HCT116 (cell line): ENCODE data around the gene RNF212B. TPM values are rescaled to one million over a fixed set of nuclear protein-coding genes. Genes with fewer than 3 reads are reported as not detected.

ENCODE experiments used
- ATAC-seq: fragments of 200-7000 bp; cut with Tn5 transposase; 2 replicates; pipeline ENCODE4 v1.9.1; 2020; ENCODE audit warnings: mild to moderate bottlenecking, moderate library complexity
- BruUV-seq: library from RNA; stranded (reverse); fragments of 400-500 nt; replicated peaks from 2 replicates; lab custom pipeline; 2021; lab: Mats Ljungman, UMichigan
- CTCF ChIA-PET: fragments of 300-600 bp; sonication (Branson Sonifier 250); formaldehyde crosslinking; loops from one replicate; lab custom pipeline; 2021; ENCODE audit warnings: antibody characterized with exemption; lab: Charles Lee
- POLR2A ChIA-PET: fragments of 300-600, 350-600 bp; sonication (Branson Sonifier 250); formaldehyde crosslinking; loops from one replicate; lab custom pipeline; 2021; ENCODE audit warnings: antibody characterized with exemption; lab: Charles Lee
- RAD21 ChIA-PET, 2 experiments: fragments of 300-600 bp; sonication (Branson Sonifier 250); formaldehyde crosslinking; loops; one replicate each; lab custom pipeline; 2023; ENCODE audit warnings: low total read pairs in 2 of 2; ENCODE audit not compliant: uncharacterized antibody in 2 of 2, unreplicated experiment in 2 of 2, low non-redundant PET in 1 of 2; lab: Charles Lee
- DNase-seq: peaks from one replicate; pipeline ENCODE4 v3.0.0-alpha.2; 2010; ENCODE audit warnings: low read depth, low spot score
- H2AFZ ChIP-seq: fragments of 200-600 bp; shearing (Covaris generic), sonication (generic); 2 replicates; pipeline ENCODE4 v1.6.1; 2017; ENCODE audit warnings: low read depth, mixed run types, mixed read lengths, antibody characterized with exemption, low read length; ENCODE audit not compliant: poor library complexity, severe bottlenecking
- H3K27ac ChIP-seq: 2 replicates; pipeline ENCODE4 v1.5.1; 2012; ENCODE audit warnings: low read depth, low read length
- H3K27me3 ChIP-seq: fragments of 200-600 bp; sonication (generic); 2 replicates; pipeline ENCODE4 v1.6.1; 2016; ENCODE audit warnings: mixed run types, low read length, mixed read lengths; ENCODE audit not compliant: insufficient read depth
- H3K36me3 ChIP-seq, 2 experiments: fragments of 200-500 bp in 1 of 2; fragments of 200-600 bp in 1 of 2; sonication (Bioruptor generic) in 1 of 2; sonication (generic) in 1 of 2; 2 replicates each; pipeline versions ENCODE4 v1.5.1 to v1.6.1; 2014 to 2016; ENCODE audit warnings: low read length in 2 of 2, inconsistent platforms in 1 of 2, mixed read lengths in 1 of 2, mixed run types in 1 of 2; ENCODE audit not compliant: insufficient read depth in 2 of 2, control insufficient read depth in 1 of 2
- H3K4me1 ChIP-seq, 2 experiments: fragments of 200-600 bp in 1 of 2; sonication (generic) in 1 of 2; 2 replicates each; pipeline versions ENCODE4 v1.5.1 to v1.6.1; 2012 to 2017; ENCODE audit warnings: low read length in 2 of 2, inconsistent platforms in 1 of 2, mild to moderate bottlenecking in 1 of 2, mixed read lengths in 1 of 2, mixed run types in 1 of 2, moderate library complexity in 1 of 2; ENCODE audit not compliant: insufficient read depth in 2 of 2, control insufficient read depth in 1 of 2
- H3K4me2 ChIP-seq: fragments of 200-600 bp; sonication (generic); 2 replicates; pipeline ENCODE4 v1.6.1; 2017; ENCODE audit warnings: mixed run types, low read length, mixed read lengths
- H3K4me3 ChIP-seq, 2 experiments: fragments of 200-600 bp in 1 of 2; sonication (generic) in 1 of 2; replicated peaks in 1 of 2; 2 replicates each; pipeline ENCODE4 v1.5.1; 2011 to 2016; ENCODE audit warnings: low read length in 2 of 2, control low read depth in 1 of 2, low read depth in 1 of 2, mild to moderate bottlenecking in 1 of 2, mixed read lengths in 1 of 2, mixed run types in 1 of 2
- H3K79me2 ChIP-seq: fragments of 200-600 bp; sonication (generic); 2 replicates; pipeline ENCODE4 v1.6.1; 2017; ENCODE audit warnings: mild to moderate bottlenecking, mixed run types, low read length, moderate library complexity, mixed read lengths; ENCODE audit not compliant: insufficient read depth
- H3K9ac ChIP-seq: fragments of 200-600 bp; sonication (generic); 2 replicates; pipeline ENCODE4 v1.6.1; 2016; ENCODE audit warnings: low read length, mixed read lengths
- H3K9me2 ChIP-seq: fragments of 200-600 bp; sonication (generic), shearing (Covaris generic); 2 replicates; pipeline ENCODE4 v1.6.1; 2017; ENCODE audit warnings: mixed run types, mild to moderate bottlenecking, moderate library complexity; ENCODE audit not compliant: insufficient read depth
- H3K9me3 ChIP-seq, 2 experiments: fragments of 200-500 bp in 1 of 2; fragments of 200-600 bp in 1 of 2; sonication (Bioruptor generic) in 1 of 2; sonication (generic) in 1 of 2; 2 replicates each; pipeline ENCODE4 v1.6.1; 2014 to 2017; ENCODE audit warnings: low read length in 2 of 2, mixed read lengths in 2 of 2, inconsistent platforms in 1 of 2, low read depth in 1 of 2, mild to moderate bottlenecking in 1 of 2, mixed run types in 1 of 2, moderate library complexity in 1 of 2; ENCODE audit not compliant: control insufficient read depth in 1 of 2, insufficient read depth in 1 of 2
- H4K20me1 ChIP-seq: fragments of 200-600 bp; sonication (generic), shearing (Covaris generic); 2 replicates; pipeline ENCODE4 v1.6.1; 2017; ENCODE audit warnings: mixed run types, mild to moderate bottlenecking, moderate library complexity; ENCODE audit not compliant: insufficient read depth
- CBX3 ChIP-seq: IDR thresholded peaks from 2 replicates; pipeline ENCODE4 v1.6.1; 2012; ENCODE audit warnings: low read depth
- CEBPB ChIP-seq: IDR thresholded peaks from 2 replicates; pipeline ENCODE4 v1.6.1; 2012; ENCODE audit warnings: low read depth
- EGR1 ChIP-seq: IDR thresholded peaks from 2 replicates; pipeline ENCODE4 v1.6.1; 2012; ENCODE audit warnings: low read depth
- EZH2 ChIP-seq: fragments of 200-600 bp; sonication (generic); IDR thresholded peaks from 2 replicates; pipeline ENCODE4 v1.6.1; 2017; ENCODE audit warnings: antibody characterized with exemption, mixed run types
- EZH2phosphoT487 ChIP-seq: fragments of 200-600 bp; IDR thresholded peaks from 2 replicates; pipeline ENCODE4 v1.6.1; 2018; ENCODE audit warnings: antibody characterized with exemption, borderline replicate concordance
- FOSL1 ChIP-seq: IDR thresholded peaks from 2 replicates; pipeline ENCODE4 v1.6.1; 2012; ENCODE audit warnings: low read depth
- JUND ChIP-seq: IDR thresholded peaks from 2 replicates; pipeline ENCODE4 v1.6.1; 2012
- POLR2A ChIP-seq: IDR thresholded peaks from 2 replicates; pipeline ENCODE4 v1.7.0; 2011; ENCODE audit warnings: borderline replicate concordance; ENCODE audit not compliant: insufficient read depth, insufficient read length; ENCODE audit errors: extremely low read depth
- POLR2AphosphoS5 ChIP-seq: IDR thresholded peaks from 2 replicates; pipeline ENCODE4 v1.6.1; 2011; ENCODE audit warnings: mild to moderate bottlenecking, low read depth, low read length, moderate library complexity
- RAD21 ChIP-seq: IDR thresholded peaks from 2 replicates; pipeline ENCODE4 v1.6.1; 2012; ENCODE audit warnings: low read depth, mild to moderate bottlenecking
- SP1 ChIP-seq: IDR thresholded peaks from 2 replicates; pipeline ENCODE4 v1.6.1; 2012; ENCODE audit warnings: low read depth
- YY1 ChIP-seq: IDR thresholded peaks from 2 replicates; pipeline ENCODE4 v1.6.1; 2011; ENCODE audit warnings: low read length, low read depth, moderate library complexity, mild to moderate bottlenecking; ENCODE audit not compliant: insufficient replicate concordance; ENCODE audit errors: extremely low read depth
- ZFX ChIP-seq: fragments of 450-650 bp; IDR thresholded peaks from 2 replicates; pipeline ENCODE4 v1.6.1; 2017
- ZNF274 ChIP-seq: fragments of 200-500 bp; sonication (Bioruptor generic); IDR thresholded peaks from 2 replicates; pipeline ENCODE4 v1.6.1; 2014; ENCODE audit warnings: mild to moderate bottlenecking, low read depth, low read length, inconsistent platforms
- intact Hi-C: fragments of 100-400 bp; cut with micrococcal nuclease; formaldehyde crosslinking; loops from 2 replicates; pipeline ENCODE4 v1.10.0; 2022
- total RNA-seq: library from RNA; stranded (reverse); gene quantifications from one replicate; pipeline ENCODE4 v1.2.1, GENCODE V29; 2021; ENCODE audit not compliant: unreplicated experiment
- TF ChIP-seq, protein P1 (sequence below): IDR thresholded peaks from 2 replicates; pipeline ENCODE4 v1.6.1; 2012
- TF ChIP-seq, protein P2 (sequence below): IDR thresholded peaks from 2 replicates; pipeline ENCODE4 v1.6.1; 2012; ENCODE audit warnings: low read depth
- TF ChIP-seq, protein P3 (sequence below): IDR thresholded peaks from 2 replicates; pipeline ENCODE4 v1.6.1; 2011; ENCODE audit warnings: mild to moderate bottlenecking, low read length, moderate library complexity; ENCODE audit not compliant: insufficient replicate concordance; ENCODE audit errors: extremely low read depth

RNF212B gene
- total RNA-seq, 1 experiment from 2014 or later, result not detected

DNA sequence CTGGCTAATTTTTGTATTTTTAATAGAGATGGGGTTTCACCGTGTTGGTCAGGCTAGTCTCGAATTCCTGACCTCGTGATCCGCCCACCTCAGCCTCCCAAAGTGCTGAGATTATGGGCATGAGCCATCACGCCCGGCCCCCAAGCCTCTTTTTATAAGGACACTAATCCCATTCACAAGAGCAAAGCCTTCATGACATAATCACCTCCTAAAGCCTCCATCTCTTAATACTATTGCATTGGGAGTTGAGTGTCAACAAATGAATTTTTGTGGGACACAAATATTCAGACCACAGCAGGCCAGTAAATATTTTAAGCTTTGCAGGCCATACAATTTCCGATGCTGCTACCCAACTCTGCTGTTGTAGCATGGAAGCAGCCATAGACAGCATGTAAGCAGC, 10.9 kb downstream of the RNF212B start:
- ATAC-seq (no peak), DNase-seq (no peak)
- Histone ChIP-seq H3K27me3 (no peaks in the 10 kb centered on the region), H3K9ac (no peak overlapping the region), H3K79me2 (no peaks in the 10 kb centered on the region), H3K4me1 (no peaks in the 10 kb centered on the region; a peak in 1 of 4 replicates), H3K9me3 (no peaks in the 10 kb centered on the region), H2AFZ (no peak overlapping the region), H3K4me3 (no peak overlapping the region), H3K9me2 (no peaks in the 10 kb centered on the region), H3K4me2 (no peak overlapping the region), H3K36me3 (no peaks in the 10 kb centered on the region), H3K27ac (no peak overlapping the region), H4K20me1 (no peaks in the 10 kb centered on the region)
- TF ChIP-seq EGR1, result no peak
- TF ChIP-seq, protein P1, sequence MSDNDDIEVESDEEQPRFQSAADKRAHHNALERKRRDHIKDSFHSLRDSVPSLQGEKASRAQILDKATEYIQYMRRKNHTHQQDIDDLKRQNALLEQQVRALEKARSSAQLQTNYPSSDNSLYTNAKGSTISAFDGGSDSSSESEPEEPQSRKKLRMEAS, result no peak
- TF ChIP-seq, protein P2, sequence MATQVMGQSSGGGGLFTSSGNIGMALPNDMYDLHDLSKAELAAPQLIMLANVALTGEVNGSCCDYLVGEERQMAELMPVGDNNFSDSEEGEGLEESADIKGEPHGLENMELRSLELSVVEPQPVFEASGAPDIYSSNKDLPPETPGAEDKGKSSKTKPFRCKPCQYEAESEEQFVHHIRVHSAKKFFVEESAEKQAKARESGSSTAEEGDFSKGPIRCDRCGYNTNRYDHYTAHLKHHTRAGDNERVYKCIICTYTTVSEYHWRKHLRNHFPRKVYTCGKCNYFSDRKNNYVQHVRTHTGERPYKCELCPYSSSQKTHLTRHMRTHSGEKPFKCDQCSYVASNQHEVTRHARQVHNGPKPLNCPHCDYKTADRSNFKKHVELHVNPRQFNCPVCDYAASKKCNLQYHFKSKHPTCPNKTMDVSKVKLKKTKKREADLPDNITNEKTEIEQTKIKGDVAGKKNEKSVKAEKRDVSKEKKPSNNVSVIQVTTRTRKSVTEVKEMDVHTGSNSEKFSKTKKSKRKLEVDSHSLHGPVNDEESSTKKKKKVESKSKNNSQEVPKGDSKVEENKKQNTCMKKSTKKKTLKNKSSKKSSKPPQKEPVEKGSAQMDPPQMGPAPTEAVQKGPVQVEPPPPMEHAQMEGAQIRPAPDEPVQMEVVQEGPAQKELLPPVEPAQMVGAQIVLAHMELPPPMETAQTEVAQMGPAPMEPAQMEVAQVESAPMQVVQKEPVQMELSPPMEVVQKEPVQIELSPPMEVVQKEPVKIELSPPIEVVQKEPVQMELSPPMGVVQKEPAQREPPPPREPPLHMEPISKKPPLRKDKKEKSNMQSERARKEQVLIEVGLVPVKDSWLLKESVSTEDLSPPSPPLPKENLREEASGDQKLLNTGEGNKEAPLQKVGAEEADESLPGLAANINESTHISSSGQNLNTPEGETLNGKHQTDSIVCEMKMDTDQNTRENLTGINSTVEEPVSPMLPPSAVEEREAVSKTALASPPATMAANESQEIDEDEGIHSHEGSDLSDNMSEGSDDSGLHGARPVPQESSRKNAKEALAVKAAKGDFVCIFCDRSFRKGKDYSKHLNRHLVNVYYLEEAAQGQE, result no peak
- TF ChIP-seq EZH2, result no peak
- no peak for TF ChIP-seq POLR2AphosphoS5
- TF ChIP-seq POLR2A, result no peak
- no peak for TF ChIP-seq ZNF274
- TF ChIP-seq CEBPB, result no peak
- TF ChIP-seq EZH2phosphoT487, result no peak
- TF ChIP-seq YY1, result no peak
- TF ChIP-seq SP1, result no peak
- TF ChIP-seq JUND, result no peak
- TF ChIP-seq, protein P3, sequence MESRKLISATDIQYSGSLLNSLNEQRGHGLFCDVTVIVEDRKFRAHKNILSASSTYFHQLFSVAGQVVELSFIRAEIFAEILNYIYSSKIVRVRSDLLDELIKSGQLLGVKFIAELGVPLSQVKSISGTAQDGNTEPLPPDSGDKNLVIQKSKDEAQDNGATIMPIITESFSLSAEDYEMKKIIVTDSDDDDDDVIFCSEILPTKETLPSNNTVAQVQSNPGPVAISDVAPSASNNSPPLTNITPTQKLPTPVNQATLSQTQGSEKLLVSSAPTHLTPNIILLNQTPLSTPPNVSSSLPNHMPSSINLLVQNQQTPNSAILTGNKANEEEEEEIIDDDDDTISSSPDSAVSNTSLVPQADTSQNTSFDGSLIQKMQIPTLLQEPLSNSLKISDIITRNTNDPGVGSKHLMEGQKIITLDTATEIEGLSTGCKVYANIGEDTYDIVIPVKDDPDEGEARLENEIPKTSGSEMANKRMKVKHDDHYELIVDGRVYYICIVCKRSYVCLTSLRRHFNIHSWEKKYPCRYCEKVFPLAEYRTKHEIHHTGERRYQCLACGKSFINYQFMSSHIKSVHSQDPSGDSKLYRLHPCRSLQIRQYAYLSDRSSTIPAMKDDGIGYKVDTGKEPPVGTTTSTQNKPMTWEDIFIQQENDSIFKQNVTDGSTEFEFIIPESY, result no peak
- no peak for TF ChIP-seq RAD21
- TF ChIP-seq CBX3, result no peak
- no peak for TF ChIP-seq FOSL1
- TF ChIP-seq ZFX, result no peak
- ChIA-PET CTCF (interaction anchor here (0.7 kb wide), 1 partner anchor 538 kb away, joined by 3 read pairs; no protein-coding TSS in a partner anchor), RAD21 (no interaction called here), POLR2A (no interaction called here)
- intact Hi-C loops, result no loop called here
- no TSS peak for BruUV-seq
